ENCODE measurements around the gene SLC25A42.

The SLC25A42 gene

GRCh38 chr19:19039901-19040300, 23.9 kb upstream of the SLC25A42 start:
- no peak overlapping the region for H3K4me3 ChIP-seq (ENCODE audit: low read depth, low read length)
- DNase-seq (ENCODE audit: low read depth): no peak
- no peak for TF ChIP-seq CTCF (IDR thresholded peaks at IDR 0.05; ENCODE audit: control insufficient read depth, extremely low read depth, insufficient read depth)

GRCh38 chr19:19040417-19040816, 23.4 kb upstream of the SLC25A42 start:
- no peak for TF ChIP-seq CTCF (IDR thresholded peaks at IDR 0.05; ENCODE audit: control insufficient read depth, extremely low read depth, insufficient read depth)
- DNase-seq (ENCODE audit: low read depth): peak; percentile 96
- H3K4me3 ChIP-seq (ENCODE audit: low read depth, low read length): no peak overlapping the region

GRCh38 chr19:19042732-19043280, 21.0 kb upstream of the SLC25A42 start:
- DNase-seq (ENCODE audit: low read depth): no peak
- no peak for TF ChIP-seq CTCF (IDR thresholded peaks at IDR 0.05; ENCODE audit: control insufficient read depth, extremely low read depth, insufficient read depth)
- no peak overlapping the region for H3K4me3 ChIP-seq (ENCODE audit: low read depth, low read length)

GRCh38 chr19:19043481-19043880, 20.3 kb upstream of the SLC25A42 start:
- no peak overlapping the region for H3K4me3 ChIP-seq (ENCODE audit: low read depth, low read length)
- DNase-seq (ENCODE audit: low read depth): no peak
- no peak for TF ChIP-seq CTCF (IDR thresholded peaks at IDR 0.05; ENCODE audit: control insufficient read depth, extremely low read depth, insufficient read depth)

- no peak for TF ChIP-seq CTCF (IDR thresholded peaks at IDR 0.05; ENCODE audit: control insufficient read depth, extremely low read depth, insufficient read depth)
- no peak overlapping the region for H3K4me3 ChIP-seq (ENCODE audit: low read depth, low read length)
- DNase-seq (ENCODE audit: low read depth): no peak
Measured at GRCh38 chr19:19043881-19044280, 19.9 kb upstream of the SLC25A42 start.

- TF ChIP-seq CTCF (IDR thresholded peaks at IDR 0.05; ENCODE audit: control insufficient read depth, extremely low read depth, insufficient read depth): no peak
- DNase-seq (ENCODE audit: low read depth): no peak
- H3K4me3 ChIP-seq (ENCODE audit: low read depth, low read length): no peak overlapping the region
Measured at GRCh38 chr19:19049406-19049805, 14.4 kb upstream of the SLC25A42 start.

- no peak for TF ChIP-seq CTCF (IDR thresholded peaks at IDR 0.05; ENCODE audit: control insufficient read depth, extremely low read depth, insufficient read depth)
- H3K4me3 ChIP-seq (ENCODE audit: low read depth, low read length): no peak overlapping the region
- no peak for DNase-seq (ENCODE audit: low read depth)
Measured at GRCh38 chr19:19050104-19050503, 13.7 kb upstream of the SLC25A42 start.

Measured in LNCaP clone FGC (cell line).